ENCODE data around the gene ZNF202.
"Not testable (repeated sequence)": the region's sequence is repeated elsewhere in the genome, so short reads cannot be mapped to it uniquely, and the experiment has no call there.

The ZNF202 gene

GRCh38 chr11:123719452-123719851 lies 22.0 kb downstream of the ZNF202 start:
- no peak for TF ChIP-seq CTCF (conservative IDR thresholded peaks at IDR 0.05; ENCODE audit: low read depth, low read length)
- H3K4me3 ChIP-seq (ENCODE audit: low read length): no peak overlapping the region
- DNase-seq (ENCODE audit: low read depth): no peak

- no peak for DNase-seq (ENCODE audit: low read depth)
- no peak for TF ChIP-seq CTCF (conservative IDR thresholded peaks at IDR 0.05; ENCODE audit: low read depth, low read length)
- H3K4me3 ChIP-seq (ENCODE audit: low read length): no peak overlapping the region
These were observed 23.0 kb downstream of the ZNF202 start for GRCh38 chr11:123718469-123718868.

GRCh38 chr11:123718063-123718462 lies 23.4 kb downstream of the ZNF202 start:
- DNase-seq (ENCODE audit: low read depth): no peak
- no peak overlapping the region for H3K4me3 ChIP-seq (ENCODE audit: low read length)

GRCh38 chr11:123712627-123713026 lies 28.8 kb downstream of the ZNF202 start:
- not testable (repeated sequence) for DNase-seq (ENCODE audit: low read depth); H3K4me3 ChIP-seq (ENCODE audit: low read length)

More at GRCh38 chr11:123718063-123718462, 23.4 kb downstream of the ZNF202 start:
- TF ChIP-seq CTCF (conservative IDR thresholded peaks at IDR 0.05; ENCODE audit: low read depth, low read length): no peak

- H3K4me3 ChIP-seq (ENCODE audit: low read length): no peak overlapping the region
- TF ChIP-seq CTCF (conservative IDR thresholded peaks at IDR 0.05; ENCODE audit: low read depth, low read length): peak; percentile 88
- DNase-seq (ENCODE audit: low read depth): no peak
These were observed 33.8 kb downstream of the ZNF202 start for GRCh38 chr11:123707606-123708205.

GRCh38 chr11:123707206-123707605 lies 34.3 kb downstream of the ZNF202 start:
- no peak for TF ChIP-seq CTCF (conservative IDR thresholded peaks at IDR 0.05; ENCODE audit: low read depth, low read length)
- no peak overlapping the region for H3K4me3 ChIP-seq (ENCODE audit: low read length)
- DNase-seq (ENCODE audit: low read depth): no peak

- H3K4me3 ChIP-seq (ENCODE audit: low read length): no peak overlapping the region
- no peak for DNase-seq (ENCODE audit: low read depth)
- TF ChIP-seq CTCF (conservative IDR thresholded peaks at IDR 0.05; ENCODE audit: low read depth, low read length): no peak
These were observed 37.1 kb downstream of the ZNF202 start for GRCh38 chr11:123704341-123704740.
